ENCODE results near the gene GOLGA2.

- TF ChIP-seq POLR2A (IDR thresholded peaks at IDR 0.05; ENCODE audit: low read depth, low read length) (no peak), POLR2AphosphoS5 (IDR thresholded peaks at IDR 0.05; ENCODE audit: low read depth, low read length) (no peak), TAF1 (IDR thresholded peaks at IDR 0.05; ENCODE audit: borderline replicate concordance, low read depth, low read length) (no peak)
Observed at GRCh38 chr9:128246471-128246870, 29.3 kb downstream of the GOLGA2 start.

All from GM12892 (cell line).